HG02973 (cell line): ENCODE measurements around the gene NTRK1.
"Not testable (repeated sequence)": the region's sequence is repeated elsewhere in the genome, so short reads cannot be mapped to it uniquely, and the experiment has no call there.

Experiments used
- ATAC-seq: cut with Tn5 transposase; IDR thresholded peaks from one replicate; pipeline ENCODE4 v1.9.1; 2021; ENCODE audit warnings: moderate library complexity; ENCODE audit not compliant: unreplicated experiment

The NTRK1 gene

GRCh38 chr1:156911577-156912298 lies 51.1 kb downstream of the NTRK1 start:
- no peak for ATAC-seq

GRCh38 chr1:156912310-156912709 lies 51.6 kb downstream of the NTRK1 start:
- ATAC-seq: no peak

- ATAC-seq: no peak
Measured at GRCh38 chr1:156912861-156913808, 52.5 kb downstream of the NTRK1 start.

GRCh38 chr1:156913809-156914387 lies 53.2 kb downstream of the NTRK1 start:
- ATAC-seq: no peak

- ATAC-seq: no peak
Measured at GRCh38 chr1:156914440-156914856, 53.8 kb downstream of the NTRK1 start.

- no peak for ATAC-seq
Measured at GRCh38 chr1:156920233-156921052, 59.8 kb downstream of the NTRK1 start, which contains the start of gene LRRC71. Gene LRRC71 (plus strand): TSS chr1:156920632. CDS start chr1:156920804, 172 bp downstream.

GRCh38 chr1:156921053-156921529 lies 60.4 kb downstream of the NTRK1 start:
- ATAC-seq: no peak

GRCh38 chr1:156922986-156923669 lies 62.5 kb downstream of the NTRK1 start:
- no peak for ATAC-seq

GRCh38 chr1:156923670-156924477 lies 63.2 kb downstream of the NTRK1 start:
- ATAC-seq: no peak

- no peak for ATAC-seq
Measured at GRCh38 chr1:156924478-156925153, 64.0 kb downstream of the NTRK1 start.

GRCh38 chr1:156925154-156926010 lies 64.7 kb downstream of the NTRK1 start:
- ATAC-seq: no peak

- ATAC-seq: no peak
Measured at GRCh38 chr1:156926175-156926574, 65.5 kb downstream of the NTRK1 start.

GRCh38 chr1:156926695-156927094 lies 66.0 kb downstream of the NTRK1 start:
- ATAC-seq: not testable (repeated sequence)

GRCh38 chr1:156927215-156928042 lies 66.8 kb downstream of the NTRK1 start:
- ATAC-seq: no peak

GRCh38 chr1:156928043-156928602 lies 67.5 kb downstream of the NTRK1 start:
- ATAC-seq: no peak

GRCh38 chr1:156929596-156930238 lies 69.1 kb downstream of the NTRK1 start:
- ATAC-seq: no peak
